ENCODE data around the gene FAM120AOS.
"Not testable (repeated sequence)": the region's sequence is repeated elsewhere in the genome, so short reads cannot be mapped to it uniquely, and the experiment has no call there.

The FAM120AOS gene

DNA sequence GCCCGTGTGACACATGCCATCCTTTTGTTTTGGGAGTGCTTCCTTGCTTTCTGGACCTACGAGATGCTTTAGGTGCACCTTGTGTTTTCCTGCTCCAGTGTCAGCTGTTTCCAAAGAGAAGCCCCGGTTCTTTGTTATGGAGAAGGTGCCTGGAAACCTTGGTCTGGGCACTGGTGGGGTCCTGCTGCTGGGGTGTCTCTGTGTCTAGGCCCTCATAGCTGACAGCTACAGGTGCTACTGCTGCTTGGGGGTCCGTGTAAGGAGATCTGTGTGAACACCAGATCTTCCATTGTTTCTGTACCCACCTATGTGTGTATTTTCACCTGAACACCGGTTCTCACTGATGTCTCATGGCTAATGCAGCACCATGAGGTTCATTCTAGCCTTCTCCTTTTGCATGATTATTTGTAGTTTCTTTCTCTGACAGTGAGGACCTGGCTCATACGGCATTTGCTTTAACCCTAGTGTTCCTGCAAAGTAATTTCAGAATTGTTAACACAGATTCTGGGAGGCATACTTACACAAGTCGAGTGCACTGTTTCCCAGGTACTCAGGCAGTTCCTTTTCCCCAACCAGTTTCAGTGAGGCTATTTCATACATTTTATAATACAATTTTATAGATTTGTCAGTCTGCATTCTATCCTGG, 13.2 kb upstream of the FAM120AOS start:
- DNase-seq, result no peak

GRCh38 chr9:93465855-93466254, 12.5 kb upstream of the FAM120AOS start:
- no peak for DNase-seq

- no peak for DNase-seq
These were observed 11.5 kb upstream of the FAM120AOS start for GRCh38 chr9:93464876-93465275.

DNA sequence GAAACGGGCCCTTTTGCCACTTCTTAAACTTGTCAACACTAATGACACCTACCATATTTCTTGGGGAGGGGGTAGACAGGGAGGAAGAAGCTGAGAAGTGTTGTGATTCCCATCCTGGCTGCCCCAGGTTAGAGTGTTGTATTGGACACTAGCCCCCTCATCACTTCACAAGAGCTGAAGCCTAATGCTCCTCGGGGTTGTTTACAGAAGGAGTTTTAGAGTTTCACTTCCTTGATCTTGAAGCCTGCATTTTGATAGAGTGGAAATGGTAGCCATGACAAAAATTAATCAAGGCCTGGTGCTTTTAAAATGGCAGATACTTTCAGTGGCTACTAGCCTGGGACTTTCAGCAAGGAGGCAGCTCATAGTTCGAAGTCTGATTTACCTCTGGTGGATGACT, 11.0 kb upstream of the FAM120AOS start:
- no peak for DNase-seq

DNA sequence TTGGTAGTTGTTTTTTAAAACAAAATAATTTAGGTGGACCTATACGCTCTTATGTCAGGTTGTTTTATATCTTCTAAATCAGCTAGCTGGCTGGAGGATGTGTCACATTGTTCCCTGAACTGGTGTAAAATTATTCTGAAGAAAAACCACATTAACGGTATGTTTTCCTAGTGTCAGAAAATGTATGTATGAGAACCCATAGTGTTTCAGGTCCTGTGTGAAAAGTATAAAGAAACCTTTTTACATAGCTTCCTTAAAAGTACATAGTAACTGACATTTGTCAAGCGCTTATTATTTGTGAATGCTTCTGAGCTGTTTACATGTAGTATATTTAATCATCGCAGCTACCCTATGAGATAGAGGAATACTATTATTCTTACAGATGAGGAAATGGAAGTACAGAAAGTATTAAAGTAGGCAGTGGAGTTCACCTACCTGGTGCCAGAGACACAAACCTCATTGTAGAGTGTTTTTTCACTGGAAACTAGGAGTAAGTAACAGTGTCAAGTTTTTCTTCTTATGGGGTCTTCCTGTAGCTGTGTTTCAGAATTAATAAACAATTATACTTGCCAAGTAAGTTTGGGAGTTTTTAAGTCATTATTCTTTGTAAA, 10.4 kb upstream of the FAM120AOS start:
- DNase-seq, result no peak

DNA sequence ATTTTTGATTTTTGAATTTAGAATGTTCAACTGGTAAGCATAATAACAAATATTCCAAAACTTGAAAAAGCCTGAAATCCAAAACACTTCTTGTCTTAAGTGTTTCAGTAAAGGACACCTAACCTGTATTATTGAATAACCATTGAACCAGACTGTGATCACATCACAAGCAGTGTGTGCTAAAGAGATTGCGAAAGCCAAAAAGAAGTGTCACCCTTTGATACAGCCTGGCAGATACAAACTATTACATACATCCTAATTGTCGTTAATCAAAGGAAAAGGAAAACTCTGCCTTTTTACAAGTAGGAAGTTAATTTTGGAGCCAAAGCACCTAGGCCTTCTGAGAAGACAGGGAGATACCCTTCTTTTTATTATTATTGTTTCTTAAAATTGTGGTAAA, 8.4 kb upstream of the FAM120AOS start:
- DNase-seq, result no peak

GRCh38 chr9:93461414-93461743, 8.0 kb upstream of the FAM120AOS start:
- no peak for DNase-seq

- no peak for DNase-seq
These were observed 7.5 kb upstream of the FAM120AOS start for GRCh38 chr9:93460689-93461413.

GRCh38 chr9:93459432-93459847, 6.1 kb upstream of the FAM120AOS start:
- DNase-seq, result no peak

DNA sequence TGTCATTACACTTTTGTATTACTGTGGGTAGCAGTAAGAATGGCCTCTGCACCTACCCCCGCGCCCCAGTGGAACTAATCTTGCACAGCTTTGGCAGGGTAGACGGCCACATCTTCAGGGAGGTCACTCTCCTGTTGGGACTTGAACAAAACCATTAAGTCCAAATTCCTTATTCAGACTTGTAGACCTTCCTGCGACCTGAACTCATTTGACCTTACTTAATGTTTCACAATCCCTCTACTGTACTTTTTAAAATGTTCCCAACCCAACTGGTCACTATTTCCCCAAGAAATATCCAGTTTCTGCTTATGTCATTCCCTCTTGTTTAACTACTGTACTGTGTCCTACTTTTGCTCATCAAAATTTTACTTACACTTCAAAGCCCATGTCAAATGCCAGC, 5.3 kb upstream of the FAM120AOS start:
- DNase-seq, result no peak

DNA sequence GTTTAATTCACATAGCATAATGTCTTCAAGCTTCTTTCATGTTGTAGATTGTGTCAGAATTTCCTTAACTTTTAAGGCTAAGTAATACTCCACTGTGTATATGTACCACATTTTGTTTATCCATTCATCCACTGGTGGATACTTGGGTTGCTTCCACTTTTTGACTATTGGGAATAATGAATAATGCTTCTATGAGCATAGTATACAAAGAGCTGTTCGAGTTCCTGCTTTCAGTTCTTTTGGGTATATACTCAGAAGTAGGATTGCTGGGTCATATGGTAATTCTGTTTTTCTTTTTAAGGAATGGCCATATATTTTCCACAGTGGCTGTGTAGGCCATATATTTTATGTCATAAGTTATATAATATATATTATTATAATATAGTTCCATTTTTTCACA, 3.6 kb upstream of the FAM120AOS start:
- DNase-seq, result no peak

DNA sequence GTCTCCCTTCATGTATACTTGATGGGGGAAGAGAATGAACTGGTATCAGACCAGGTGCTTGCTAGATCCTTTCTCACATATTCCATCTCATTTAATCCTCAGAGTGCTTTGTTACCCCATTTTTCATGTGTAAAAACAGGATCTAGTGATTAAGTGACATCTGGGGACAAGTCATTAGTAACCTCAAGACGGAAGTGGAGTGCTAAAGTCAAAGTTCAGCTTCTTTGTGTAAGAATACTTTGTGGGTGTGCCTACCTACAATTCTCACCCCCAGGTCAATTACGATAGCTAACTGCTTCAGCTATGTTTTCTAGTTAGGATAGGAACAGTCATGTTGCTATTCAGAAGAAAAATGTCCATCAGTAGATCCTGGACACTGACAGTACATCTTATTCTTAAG, 3.1 kb upstream of the FAM120AOS start:
- no peak for DNase-seq

- DNase-seq, result no peak
These were observed 2.6 kb upstream of the FAM120AOS start for GRCh38 chr9:93456022-93456421.

DNA sequence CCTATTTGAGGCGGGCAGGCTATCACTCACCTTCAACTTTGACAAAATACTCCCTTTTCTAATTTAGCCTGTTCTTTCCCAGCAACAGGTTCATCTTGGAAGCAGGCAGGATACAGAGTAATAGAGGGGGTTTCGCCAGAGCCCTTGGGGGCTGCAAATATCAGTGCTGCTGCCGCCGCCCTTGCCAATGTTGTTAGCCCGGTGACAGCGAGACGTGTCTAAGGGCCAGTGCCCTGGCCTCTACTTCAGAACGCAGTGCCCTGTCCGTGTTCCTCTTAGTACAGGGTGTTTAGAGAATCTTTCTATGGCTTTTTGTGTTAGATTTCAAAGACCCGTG, 703 bp downstream of the FAM120AOS start:
- no peak for DNase-seq

DNA sequence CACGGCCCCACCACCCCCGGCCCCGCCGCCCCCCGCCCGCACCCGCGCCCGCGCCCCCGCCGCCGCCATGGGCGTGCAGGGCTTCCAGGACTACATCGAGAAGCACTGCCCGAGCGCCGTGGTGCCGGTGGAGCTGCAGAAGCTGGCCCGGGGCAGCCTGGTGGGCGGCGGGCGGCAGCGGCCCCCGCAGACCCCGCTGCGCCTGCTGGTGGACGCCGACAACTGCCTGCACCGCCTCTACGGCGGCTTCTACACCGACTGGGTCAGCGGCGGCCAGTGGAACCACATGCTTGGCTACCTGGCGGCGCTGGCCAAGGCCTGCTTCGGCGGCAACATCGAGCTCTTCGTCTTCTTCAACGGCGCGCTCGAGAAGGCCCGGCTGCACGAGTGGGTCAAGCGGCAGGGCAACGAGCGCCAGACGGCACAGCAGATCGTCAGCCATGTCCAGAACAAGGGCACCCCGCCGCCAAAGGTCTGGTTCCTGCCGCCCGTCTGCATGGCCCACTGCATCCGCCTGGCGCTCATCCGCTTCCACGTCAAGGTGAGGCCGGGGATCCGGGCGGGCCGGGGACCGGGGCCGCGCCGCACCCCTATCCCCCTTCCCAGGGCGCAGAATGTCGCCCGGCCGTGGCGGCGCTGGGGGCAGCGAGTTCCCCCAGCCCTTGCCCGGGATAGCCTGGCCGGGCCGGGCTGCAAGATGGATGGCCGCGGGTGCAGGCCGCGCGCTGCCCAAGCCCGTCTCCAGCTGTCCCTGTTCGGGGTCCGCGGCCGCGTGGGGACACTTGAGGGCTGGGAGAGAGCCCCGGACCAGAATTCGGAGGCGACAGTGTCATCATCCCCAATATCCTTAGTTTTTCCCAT, 1.3 kb downstream of the FAM120AOS start:
- peak; percentile 14 for DNase-seq

- peak; percentile 80 for DNase-seq
These were observed 2.2 kb downstream of the FAM120AOS start, which contains the start of gene FAM120A for GRCh38 chr9:93450945-93451815. TSS of gene FAM120A (plus strand) at chr9:93451685. CDS start at chr9:93451916, 231 bp downstream.

GRCh38 chr9:93447655-93448054, 5.7 kb downstream of the FAM120AOS start:
- DNase-seq, result no peak

GRCh38 chr9:93446073-93446472, 7.3 kb downstream of the FAM120AOS start:
- no peak for DNase-seq

GRCh38 chr9:93440896-93441580, 12.3 kb downstream of the FAM120AOS start:
- no peak for DNase-seq

DNA sequence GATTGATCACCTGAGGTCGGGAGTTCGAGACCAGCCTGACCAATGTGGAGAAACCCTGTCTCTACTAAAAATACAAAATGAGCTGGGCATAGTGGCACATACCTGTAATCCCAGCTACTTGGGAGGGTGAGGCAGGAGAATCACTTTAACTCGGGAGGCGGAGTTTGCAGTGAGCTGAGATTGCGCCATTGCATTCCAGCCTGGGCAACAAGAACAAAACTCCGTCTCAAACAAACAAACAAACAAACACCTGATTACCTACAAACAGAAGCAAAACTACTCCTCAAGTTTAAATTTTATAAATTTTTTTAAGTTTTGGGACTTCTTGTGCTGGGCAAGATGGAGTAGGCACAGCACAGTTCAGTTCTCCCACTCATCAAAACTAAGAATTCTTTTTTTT, 14.1 kb downstream of the FAM120AOS start:
- not testable (repeated sequence) for DNase-seq

- DNase-seq, result no peak
These were observed 15.4 kb downstream of the FAM120AOS start for GRCh38 chr9:93437996-93438395.

Data from CD4-positive, alpha-beta T cell treated with Interferon gamma for 1 hour (primary cell).